Lung (tissue), 12 donors: Measurements from ENCODE around the gene CCDC157. TPM values are rescaled to one million over a fixed set of nuclear protein-coding genes. Genes with fewer than 3 reads are reported as not detected.

ENCODE experiments used
- ATAC-seq: fragments of 200-7000 bp; cut with Tn5 transposase; one replicate; pipeline ENCODE4 v1.9.1; 2020; ENCODE audit warnings: moderate number of reproducible peaks; ENCODE audit not compliant: insufficient read depth, low FRiP score
- DNase-seq, 3 donors: peaks; one replicate each; pipeline ENCODE4 v3.0.0-alpha.2; 2013 to 2017
- H3K27ac ChIP-seq, 2 donors: one replicate each; pipeline ENCODE4 v1.5.1; 2013; ENCODE audit warnings: mild to moderate bottlenecking in 2 of 2, moderate library complexity in 2 of 2, control low read depth in 1 of 2, inconsistent platforms in 1 of 2, low read depth in 1 of 2, low read length in 1 of 2
- H3K27me3 ChIP-seq, 3 donors: one replicate each; pipeline ENCODE4 v1.5.1; 2013; ENCODE audit warnings: low read length in 2 of 3; ENCODE audit not compliant: control insufficient read depth in 3 of 3, insufficient read depth in 3 of 3
- H3K36me3 ChIP-seq, 4 donors: one replicate each; pipeline ENCODE4 v1.5.1; 2013; ENCODE audit warnings: low read length in 4 of 4, mild to moderate bottlenecking in 1 of 4, moderate library complexity in 1 of 4; ENCODE audit not compliant: control insufficient read depth in 4 of 4, insufficient read depth in 4 of 4
- H3K4me1 ChIP-seq, 5 donors: one replicate each; pipeline ENCODE4 v1.5.1; 2013; ENCODE audit warnings: low read length in 5 of 5, mild to moderate bottlenecking in 2 of 5, moderate library complexity in 1 of 5; ENCODE audit not compliant: control insufficient read depth in 5 of 5, insufficient read depth in 5 of 5
- H3K4me3 ChIP-seq: one replicate; pipeline ENCODE4 v1.5.1; 2013; ENCODE audit warnings: mild to moderate bottlenecking, control low read depth, moderate library complexity
- H3K9ac ChIP-seq, 2 donors: one replicate each; pipeline ENCODE4 v1.5.1; 2013; ENCODE audit warnings: low read length in 2 of 2, control low read depth in 1 of 2; ENCODE audit not compliant: insufficient read depth in 1 of 2
- H3K9me3 ChIP-seq, 4 donors: one replicate each; pipeline ENCODE4 v1.5.1; 2013; ENCODE audit warnings: low read length in 3 of 4, mild to moderate bottlenecking in 1 of 4, moderate library complexity in 1 of 4; ENCODE audit not compliant: control insufficient read depth in 4 of 4, insufficient read depth in 3 of 4
- WGBS, 2 donors: extraction: QIAGEN DNeasy Blood & Tissue Kit; methylation state at CpG; one replicate each; pipeline ENCODE4 v1.1.7; 2013; 5-methylcytosine and 5-hydroxymethylcytosine counted together
- polyA plus RNA-seq, 2 donors: library from polyadenylated mRNA; stranded (reverse); fragments of 200-250 nt; gene quantifications; one replicate each; pipeline ENCODE4 v1.2.1, GENCODE V29; 2013
- total RNA-seq, 2 donors: library from RNA; depleted of rRNA in 1 of 2; stranded (reverse); fragments of >200 nt in 1 of 2; gene quantifications; one replicate each; pipeline ENCODE4 v1.2.1, GENCODE V29; 2014 to 2021
- TF ChIP-seq, protein P1 (sequence below): IDR thresholded peaks from 2 replicates; pipeline ENCODE4 v1.5.1; 2012; ENCODE audit warnings: mild to moderate bottlenecking; ENCODE audit errors: control extremely low read depth, extremely low read depth
- donor health status: control.
- donor health status: control.
- donor health status: Bipolar disorder and iron deficiency.
- donor health status: healthy.
- donor health status: DM: yes; HTN: yes; CAD: no.

CCDC157 gene
- total and polyA plus RNA-seq, 4 donors, result 4.1 to 11.9 (median 8.5) TPM

DNA sequence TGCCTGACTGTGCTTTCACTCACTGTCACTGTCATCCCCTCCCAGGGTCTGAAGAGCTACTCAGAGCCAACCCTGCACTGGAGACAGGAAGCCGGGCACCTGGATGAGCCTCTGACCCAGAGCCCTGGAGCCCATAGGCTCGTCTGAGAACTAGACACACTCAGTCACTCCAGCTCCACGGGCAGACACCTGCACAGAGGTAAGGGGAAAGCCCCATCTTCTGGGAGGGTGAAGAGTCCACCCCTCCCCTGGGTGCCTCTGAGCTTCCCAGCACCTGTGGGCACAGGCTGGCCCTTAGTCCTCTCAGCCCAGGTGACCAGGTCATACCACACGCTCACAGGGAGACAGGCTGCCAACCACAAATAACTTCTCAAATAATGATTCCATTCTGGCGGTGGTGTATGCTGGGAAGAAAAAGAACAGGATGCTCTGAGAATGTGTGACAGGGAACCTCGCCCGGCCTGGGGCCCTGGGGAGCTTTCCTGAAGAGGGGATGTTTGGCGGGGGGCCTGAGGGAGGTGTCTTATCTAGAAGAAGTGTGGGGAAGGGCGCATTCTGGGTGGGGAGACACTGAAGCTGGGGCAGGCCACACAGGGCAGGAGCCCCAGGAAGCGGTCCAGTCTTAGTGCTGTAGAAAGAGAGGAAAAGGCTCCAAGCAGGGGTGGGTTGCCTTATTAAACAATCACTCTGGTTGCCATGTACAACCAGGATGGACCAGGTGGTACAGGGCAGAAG is 5.3 kb downstream of the CCDC157 start:
- Histone ChIP-seq H3K4me1 (peaks cover 0 to 3% (median 2%) of the 10 kb centered on the region in 5 donors), H3K4me3 (no peak overlapping the region), H3K9ac (peak overlapping the region in 1 of 2 donors; percentile 5), H3K9me3 (no peaks in the 10 kb centered on the region), H3K27ac (no peak overlapping the region), H3K36me3 (peaks cover 0 to 3% (median 2%) of the 10 kb centered on the region in 4 donors), H3K27me3 (no peaks in the 10 kb centered on the region)
- 89% methylated on average over 10 of the region's 10 CpGs for WGBS, 2 donors
- DNase-seq (no peak), ATAC-seq (no peak)
- TF ChIP-seq, protein P1, sequence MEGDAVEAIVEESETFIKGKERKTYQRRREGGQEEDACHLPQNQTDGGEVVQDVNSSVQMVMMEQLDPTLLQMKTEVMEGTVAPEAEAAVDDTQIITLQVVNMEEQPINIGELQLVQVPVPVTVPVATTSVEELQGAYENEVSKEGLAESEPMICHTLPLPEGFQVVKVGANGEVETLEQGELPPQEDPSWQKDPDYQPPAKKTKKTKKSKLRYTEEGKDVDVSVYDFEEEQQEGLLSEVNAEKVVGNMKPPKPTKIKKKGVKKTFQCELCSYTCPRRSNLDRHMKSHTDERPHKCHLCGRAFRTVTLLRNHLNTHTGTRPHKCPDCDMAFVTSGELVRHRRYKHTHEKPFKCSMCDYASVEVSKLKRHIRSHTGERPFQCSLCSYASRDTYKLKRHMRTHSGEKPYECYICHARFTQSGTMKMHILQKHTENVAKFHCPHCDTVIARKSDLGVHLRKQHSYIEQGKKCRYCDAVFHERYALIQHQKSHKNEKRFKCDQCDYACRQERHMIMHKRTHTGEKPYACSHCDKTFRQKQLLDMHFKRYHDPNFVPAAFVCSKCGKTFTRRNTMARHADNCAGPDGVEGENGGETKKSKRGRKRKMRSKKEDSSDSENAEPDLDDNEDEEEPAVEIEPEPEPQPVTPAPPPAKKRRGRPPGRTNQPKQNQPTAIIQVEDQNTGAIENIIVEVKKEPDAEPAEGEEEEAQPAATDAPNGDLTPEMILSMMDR, result no peak

DNA sequence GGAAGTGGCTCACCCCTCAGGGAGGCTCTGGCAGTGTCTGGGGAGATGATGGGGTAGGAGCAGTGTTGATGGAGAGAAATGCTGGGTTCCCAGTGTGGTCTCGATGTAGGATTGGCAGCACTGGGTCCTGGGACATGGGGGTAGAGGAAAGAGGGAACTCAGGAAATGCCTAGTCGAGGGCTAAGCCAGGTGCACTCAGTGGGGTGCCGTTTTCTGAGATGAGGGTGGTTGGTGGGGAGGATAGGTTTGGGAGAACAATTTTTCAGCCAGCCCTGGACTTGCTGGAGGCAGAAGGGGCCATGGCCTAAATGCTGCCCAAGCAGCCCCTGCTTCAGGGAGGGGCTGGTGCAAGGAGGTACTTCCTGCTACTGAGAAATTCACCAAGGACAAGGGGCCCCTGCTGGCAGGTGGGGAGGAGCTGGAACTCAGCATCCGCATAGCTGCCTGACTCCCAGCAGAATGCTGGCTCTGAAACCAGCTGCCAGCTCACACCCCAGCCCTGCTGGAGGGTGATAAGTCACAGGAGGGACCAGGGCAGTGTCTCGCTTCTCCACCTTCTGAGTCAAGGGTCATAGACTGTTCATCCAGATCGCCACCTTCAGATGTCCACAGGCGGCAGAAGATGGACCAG is 6.0 kb downstream of the CCDC157 start:
- ATAC-seq (no peak), DNase-seq (no peak)
- WGBS, 2 donors, result 79 to 82% methylated on average over 7 of the region's 7 CpGs
- Histone ChIP-seq H3K4me3 (no peak overlapping the region), H3K36me3 (peaks cover 0 to 3% (median 2%) of the 10 kb centered on the region in 4 donors), H3K27me3 (no peaks in the 10 kb centered on the region), H3K4me1 (peaks cover 0 to 2% (median 0%) of the 10 kb centered on the region in 5 donors), H3K9ac (no peak overlapping the region), H3K9me3 (no peaks in the 10 kb centered on the region), H3K27ac (no peak overlapping the region)
- TF ChIP-seq, protein P1, result no peak

DNA sequence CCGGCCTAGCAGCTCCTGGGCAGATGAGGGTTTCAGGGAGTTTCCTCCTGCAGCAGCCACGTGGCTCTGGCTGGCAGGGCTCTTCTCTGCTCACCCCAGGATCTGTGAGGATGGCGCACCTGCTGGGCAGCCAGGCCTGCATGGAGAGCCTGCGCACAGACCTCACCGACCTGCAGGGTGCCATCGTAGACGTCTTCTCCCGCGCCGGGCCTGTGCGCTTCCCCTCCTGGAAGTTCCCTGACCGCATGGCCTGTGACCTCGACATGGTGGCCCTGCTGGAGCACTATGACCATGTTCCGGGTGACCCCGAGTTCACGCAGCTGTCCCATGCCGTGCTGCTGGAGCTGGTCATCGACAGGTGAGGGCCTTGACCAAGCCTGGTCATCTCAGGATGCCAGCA is 9.1 kb downstream of the CCDC157 start:
- H3K9me3 ChIP-seq, result no peaks in the 10 kb centered on the region
- H3K9ac ChIP-seq, result no peak overlapping the region
- no peaks in the 10 kb centered on the region for H3K27me3 ChIP-seq
- H3K4me3 ChIP-seq, result no peak overlapping the region
- DNase-seq (no peak), ATAC-seq (no peak)
- WGBS, 2 donors, result 94 to 95% methylated on average over 18 of the region's 18 CpGs
- no peaks in the 10 kb centered on the region for H3K4me1 ChIP-seq
- H3K27ac ChIP-seq, result no peak overlapping the region
- TF ChIP-seq, protein P1, result no peak
- peaks cover 0 to 3% (median 2%) of the 10 kb centered on the region in 4 donors for H3K36me3 ChIP-seq
